ENCODE results near the gene IQSEC3. TPM values are rescaled to one million over a fixed set of nuclear protein-coding genes. Genes with fewer than 3 reads are reported as not detected.

The IQSEC3 gene
- total RNA-seq, 1 donor from 2014 or later, result 0.25 TPM

- Mint-ChIP-seq H3K27ac (no peak overlapping the region), H3K27me3 (ENCODE audit: low read depth) (no peaks in the 10 kb centered on the region), H3K4me1 (ENCODE audit: low read depth) (no peaks in the 10 kb centered on the region), H3K4me3 (ENCODE audit: low read depth) (no peak overlapping the region), H3K9me3 (peaks cover 4% of the 10 kb centered on the region), H3K36me3 (ENCODE audit: low read depth) (no peaks in the 10 kb centered on the region)
- no peak for DNase-seq (ENCODE audit: low spot score)
- intact Hi-C loops (cut with micrococcal nuclease), result no loop called here
Observed at GRCh38 chr12:194276-194675, 127.7 kb downstream of the IQSEC3 start.

DNA sequence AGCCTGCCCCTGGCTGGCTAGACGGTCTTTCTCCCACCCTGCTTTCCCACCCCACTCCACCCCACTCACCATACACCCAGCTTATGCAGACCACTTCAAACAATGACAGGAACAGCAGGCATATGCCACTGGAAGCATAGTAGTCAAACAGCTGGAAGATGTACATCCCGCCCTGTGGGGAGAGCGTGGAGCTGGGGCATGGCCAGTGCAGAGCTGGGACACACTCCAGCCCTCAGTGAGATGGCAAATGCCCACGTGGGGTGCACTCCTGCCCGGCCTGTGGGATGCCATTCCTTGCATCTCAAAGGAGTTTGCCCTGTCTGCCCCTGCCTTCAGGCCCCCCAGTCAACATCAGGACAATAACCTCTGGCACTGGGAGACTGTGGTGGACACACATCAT, 128.6 kb downstream of the IQSEC3 start:
- Mint-ChIP-seq H3K27ac (no peak overlapping the region), H3K36me3 (ENCODE audit: low read depth) (no peaks in the 10 kb centered on the region), H3K4me1 (ENCODE audit: low read depth) (no peaks in the 10 kb centered on the region), H3K9me3 (peaks cover 4% of the 10 kb centered on the region), H3K27me3 (ENCODE audit: low read depth) (no peaks in the 10 kb centered on the region), H3K4me3 (ENCODE audit: low read depth) (no peak overlapping the region)
- intact Hi-C loops (cut with micrococcal nuclease), result no loop called here
- no peak for DNase-seq (ENCODE audit: low spot score)

DNA sequence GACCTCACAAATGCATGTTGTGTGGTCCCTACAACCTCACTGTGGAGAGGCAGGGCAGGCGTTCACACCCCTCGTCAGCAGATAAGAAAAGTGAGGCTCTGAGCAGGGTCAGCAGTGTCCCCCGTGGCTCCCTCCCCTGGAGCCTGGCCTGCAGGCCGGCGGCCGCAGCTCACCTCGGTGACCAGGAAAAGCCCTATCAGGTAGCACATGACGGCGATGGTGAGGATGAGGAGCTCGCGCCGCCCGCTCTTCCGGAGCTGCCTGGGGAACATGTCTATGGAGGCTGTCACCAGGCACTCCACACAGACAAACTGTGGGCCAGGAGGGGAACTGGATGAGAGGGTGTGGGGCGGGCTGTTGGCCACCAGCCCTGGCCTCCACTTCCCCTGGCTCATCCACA, 129.4 kb downstream of the IQSEC3 start:
- peaks cover 1% of the 10 kb centered on the region for H3K27me3 Mint-ChIP-seq (ENCODE audit: low read depth)
- H3K4me1 Mint-ChIP-seq (ENCODE audit: low read depth), result no peaks in the 10 kb centered on the region
- no peaks in the 10 kb centered on the region for H3K36me3 Mint-ChIP-seq (ENCODE audit: low read depth)
- no peak for DNase-seq (ENCODE audit: low spot score)
- peaks cover 4% of the 10 kb centered on the region for H3K9me3 Mint-ChIP-seq
- intact Hi-C loops (cut with micrococcal nuclease), result no loop called here
- H3K27ac Mint-ChIP-seq, result no peak overlapping the region
- H3K4me3 Mint-ChIP-seq (ENCODE audit: low read depth), result no peak overlapping the region

- Mint-ChIP-seq H3K4me3 (ENCODE audit: low read depth) (no peak overlapping the region), H3K36me3 (ENCODE audit: low read depth) (no peaks in the 10 kb centered on the region), H3K4me1 (ENCODE audit: low read depth) (no peaks in the 10 kb centered on the region), H3K27ac (no peak overlapping the region), H3K9me3 (peaks cover 4% of the 10 kb centered on the region), H3K27me3 (ENCODE audit: low read depth) (peaks cover 5% of the 10 kb centered on the region)
- intact Hi-C loops (cut with micrococcal nuclease), result no loop called here
- DNase-seq (ENCODE audit: low spot score), result no peak
Observed at GRCh38 chr12:196436-196835, 129.9 kb downstream of the IQSEC3 start.

GRCh38 chr12:197347-197746, 130.8 kb downstream of the IQSEC3 start:
- Mint-ChIP-seq H3K4me1 (ENCODE audit: low read depth) (no peaks in the 10 kb centered on the region), H3K4me3 (ENCODE audit: low read depth) (no peak overlapping the region), H3K27me3 (ENCODE audit: low read depth) (peaks cover 10% of the 10 kb centered on the region), H3K9me3 (peaks cover 4% of the 10 kb centered on the region), H3K36me3 (ENCODE audit: low read depth) (no peaks in the 10 kb centered on the region), H3K27ac (no peak overlapping the region)
- intact Hi-C loops (cut with micrococcal nuclease), result no loop called here
- no peak for DNase-seq (ENCODE audit: low spot score)

DNA sequence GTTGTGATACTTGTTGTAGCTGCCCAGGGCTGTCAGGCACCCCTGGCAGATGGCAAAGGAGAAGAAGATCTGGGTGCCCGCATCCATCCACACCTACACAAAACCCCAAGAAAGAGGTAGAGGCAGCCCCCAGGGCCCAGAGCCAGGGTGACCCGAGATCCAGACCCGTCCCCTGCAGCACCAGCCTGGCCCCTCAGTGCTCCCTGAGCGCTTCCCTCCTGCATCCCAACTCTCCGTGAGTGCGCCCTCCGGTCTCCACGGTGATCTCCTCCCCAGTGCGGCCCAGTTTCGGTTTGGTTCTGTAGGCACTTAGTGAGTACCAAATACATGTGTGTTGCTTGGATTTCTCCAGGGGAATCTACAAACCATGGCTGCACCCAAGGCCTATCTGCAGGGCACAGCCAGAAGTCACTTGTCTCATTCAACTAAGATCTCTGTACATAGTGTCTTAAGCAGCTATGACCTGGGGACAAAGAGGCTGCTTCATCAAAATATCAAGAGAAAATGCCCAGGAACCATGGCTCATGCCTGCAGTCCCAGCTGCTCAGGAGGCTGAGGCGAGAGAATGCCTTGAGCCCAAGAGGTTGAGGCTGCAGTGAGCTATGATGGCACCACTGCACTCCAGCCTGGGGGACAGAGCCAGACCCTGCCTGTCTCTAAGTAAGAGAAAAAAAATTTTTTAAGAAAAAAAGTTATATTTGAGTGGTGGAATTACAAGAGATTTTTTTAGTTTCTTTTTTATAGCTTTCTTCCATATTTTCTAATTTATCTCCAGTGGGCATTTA, 131.5 kb downstream of the IQSEC3 start:
- Mint-ChIP-seq H3K4me3 (ENCODE audit: low read depth) (no peak overlapping the region), H3K27me3 (ENCODE audit: low read depth) (peaks cover 15% of the 10 kb centered on the region), H3K9me3 (peaks cover 4% of the 10 kb centered on the region), H3K27ac (no peak overlapping the region), H3K36me3 (ENCODE audit: low read depth) (no peaks in the 10 kb centered on the region), H3K4me1 (ENCODE audit: low read depth) (no peaks in the 10 kb centered on the region)
- DNase-seq (ENCODE audit: low spot score), result no peak
- intact Hi-C loops (cut with micrococcal nuclease), result no loop called here

- Mint-ChIP-seq H3K27ac (no peak overlapping the region), H3K27me3 (ENCODE audit: low read depth) (peaks cover 15% of the 10 kb centered on the region), H3K4me3 (ENCODE audit: low read depth) (no peak overlapping the region), H3K36me3 (ENCODE audit: low read depth) (no peaks in the 10 kb centered on the region), H3K4me1 (ENCODE audit: low read depth) (no peaks in the 10 kb centered on the region), H3K9me3 (peaks cover 4% of the 10 kb centered on the region)
- no peak for DNase-seq (ENCODE audit: low spot score)
- intact Hi-C loops (cut with micrococcal nuclease), result no loop called here
Observed at GRCh38 chr12:198705-199104, 132.1 kb downstream of the IQSEC3 start.

- intact Hi-C loops (cut with micrococcal nuclease), result no loop called here
- H3K4me1 Mint-ChIP-seq (ENCODE audit: low read depth), result no peaks in the 10 kb centered on the region
- peaks cover 30% of the 10 kb centered on the region for H3K27me3 Mint-ChIP-seq (ENCODE audit: low read depth)
- DNase-seq (ENCODE audit: low spot score), result no peak
- H3K9me3 Mint-ChIP-seq, result peaks cover 4% of the 10 kb centered on the region
- no peaks in the 10 kb centered on the region for H3K36me3 Mint-ChIP-seq (ENCODE audit: low read depth)
- no peak overlapping the region for H3K27ac Mint-ChIP-seq
- H3K4me3 Mint-ChIP-seq (ENCODE audit: low read depth), result no peak overlapping the region
Observed at GRCh38 chr12:201361-201760, 134.8 kb downstream of the IQSEC3 start.

- intact Hi-C loops (cut with micrococcal nuclease), result no loop called here
- no peaks in the 10 kb centered on the region for H3K36me3 Mint-ChIP-seq (ENCODE audit: low read depth)
- peaks cover under 1% of the 10 kb centered on the region for H3K9me3 Mint-ChIP-seq
- H3K4me3 Mint-ChIP-seq (ENCODE audit: low read depth), result no peak overlapping the region
- no peaks in the 10 kb centered on the region for H3K4me1 Mint-ChIP-seq (ENCODE audit: low read depth)
- DNase-seq (ENCODE audit: low spot score), result no peak
- H3K27ac Mint-ChIP-seq, result no peak overlapping the region
- peaks cover 32% of the 10 kb centered on the region for H3K27me3 Mint-ChIP-seq (ENCODE audit: low read depth)
Observed at GRCh38 chr12:202081-202731, 135.6 kb downstream of the IQSEC3 start.

DNA sequence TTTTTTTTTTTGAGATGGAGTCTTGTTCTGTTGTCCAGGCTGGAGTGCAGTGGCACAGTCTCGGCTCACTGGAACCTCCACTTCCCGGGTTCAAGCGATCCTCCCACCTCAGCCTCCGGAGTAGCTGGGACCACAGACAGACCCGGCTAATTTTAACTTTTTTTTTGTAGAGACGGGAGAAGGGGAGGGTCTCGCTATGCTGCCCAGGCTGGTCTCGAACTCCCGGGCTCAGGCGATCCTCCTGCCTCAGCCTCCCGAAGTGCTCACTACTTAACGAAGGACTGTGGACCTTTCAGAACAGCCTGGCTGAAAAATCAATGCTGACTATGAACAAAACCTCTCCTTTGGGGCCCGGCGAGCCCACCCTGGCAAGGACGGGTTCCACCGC, 136.5 kb downstream of the IQSEC3 start:
- H3K36me3 Mint-ChIP-seq (ENCODE audit: low read depth), result no peaks in the 10 kb centered on the region
- intact Hi-C loops (cut with micrococcal nuclease), result no loop called here
- H3K27me3 Mint-ChIP-seq (ENCODE audit: low read depth), result peaks cover 33% of the 10 kb centered on the region
- no peaks in the 10 kb centered on the region for H3K9me3 Mint-ChIP-seq
- no peak overlapping the region for H3K27ac Mint-ChIP-seq
- DNase-seq (ENCODE audit: low spot score), result no peak
- H3K4me3 Mint-ChIP-seq (ENCODE audit: low read depth), result no peak overlapping the region
- no peaks in the 10 kb centered on the region for H3K4me1 Mint-ChIP-seq (ENCODE audit: low read depth)

DNA sequence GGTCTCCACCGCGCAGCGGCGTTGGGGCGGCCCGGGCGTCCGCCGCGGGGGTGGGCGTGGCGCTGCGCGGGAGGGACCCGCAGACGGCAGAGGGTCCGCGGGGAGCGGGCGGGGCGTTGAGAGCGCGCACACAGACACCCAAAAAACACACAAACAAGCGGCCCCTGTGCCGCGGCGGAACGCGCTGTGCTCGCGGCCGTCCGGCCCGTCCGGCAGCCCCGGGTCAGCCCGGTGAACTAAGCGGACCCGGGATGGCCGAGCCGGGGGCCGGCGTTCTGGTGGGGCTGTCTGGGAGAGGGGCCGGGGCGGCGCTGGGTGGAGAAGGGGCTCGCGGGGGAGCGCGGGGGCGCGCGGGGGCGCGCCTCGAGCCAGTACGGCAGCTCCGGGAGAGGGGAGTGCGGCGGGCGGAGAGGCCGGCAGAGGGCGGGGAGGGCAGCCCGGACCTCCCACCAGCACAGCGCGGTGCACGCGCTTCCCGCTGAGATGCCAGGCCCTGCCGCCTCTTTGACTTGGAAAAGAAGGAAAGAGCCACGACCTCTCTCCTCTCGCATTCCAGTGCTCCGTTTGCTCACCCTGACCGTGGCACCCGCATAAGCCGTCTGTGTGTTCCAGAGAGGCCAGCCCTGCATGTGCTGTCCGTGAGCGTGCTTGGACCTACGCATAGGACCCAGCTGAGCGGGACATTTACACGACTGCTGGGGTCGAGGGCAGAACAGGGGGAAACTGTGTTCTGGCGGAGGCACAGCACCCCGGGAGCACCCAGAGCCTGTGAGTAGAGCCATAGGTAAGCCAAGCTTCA, 137.1 kb downstream of the IQSEC3 start:
- DNase-seq (ENCODE audit: low spot score), result no peak
- intact Hi-C loops (cut with micrococcal nuclease), result no loop called here
- H3K36me3 Mint-ChIP-seq (ENCODE audit: low read depth), result no peaks in the 10 kb centered on the region
- H3K27me3 Mint-ChIP-seq (ENCODE audit: low read depth), result peaks cover 34% of the 10 kb centered on the region
- no peak overlapping the region for H3K4me3 Mint-ChIP-seq (ENCODE audit: low read depth)
- H3K4me1 Mint-ChIP-seq (ENCODE audit: low read depth), result no peaks in the 10 kb centered on the region
- no peak overlapping the region for H3K27ac Mint-ChIP-seq
- H3K9me3 Mint-ChIP-seq, result no peaks in the 10 kb centered on the region

- Mint-ChIP-seq H3K9me3 (no peaks in the 10 kb centered on the region), H3K27ac (no peak overlapping the region), H3K4me3 (ENCODE audit: low read depth) (no peak overlapping the region), H3K4me1 (ENCODE audit: low read depth) (no peaks in the 10 kb centered on the region), H3K27me3 (ENCODE audit: low read depth) (peaks cover 34% of the 10 kb centered on the region), H3K36me3 (ENCODE audit: low read depth) (no peaks in the 10 kb centered on the region)
- no peak for DNase-seq (ENCODE audit: low spot score)
- intact Hi-C loops (cut with micrococcal nuclease), result no loop called here
Observed at GRCh38 chr12:204261-204678, 137.7 kb downstream of the IQSEC3 start.

DNA sequence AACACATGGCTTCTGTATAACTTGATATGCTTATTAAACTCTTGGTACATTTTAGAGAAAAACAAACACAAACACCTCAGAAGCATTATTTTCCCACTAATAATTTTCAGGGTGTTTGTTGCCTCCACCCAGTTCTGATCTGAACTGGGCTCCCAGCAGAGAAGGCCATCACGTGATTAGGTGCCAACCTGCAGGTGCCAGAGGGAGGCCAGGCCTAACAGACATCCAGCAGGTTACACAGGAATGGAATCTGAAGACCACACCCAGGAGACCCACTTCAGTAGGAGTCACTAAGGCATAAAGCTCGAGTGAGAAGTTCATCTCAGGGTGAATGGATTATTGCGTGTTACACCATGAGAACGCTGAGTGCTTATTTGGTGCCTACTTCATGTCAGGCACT, 138.5 kb downstream of the IQSEC3 start:
- H3K27me3 Mint-ChIP-seq (ENCODE audit: low read depth), result peaks cover 34% of the 10 kb centered on the region
- no peaks in the 10 kb centered on the region for H3K36me3 Mint-ChIP-seq (ENCODE audit: low read depth)
- no peak overlapping the region for H3K4me3 Mint-ChIP-seq (ENCODE audit: low read depth)
- no peaks in the 10 kb centered on the region for H3K4me1 Mint-ChIP-seq (ENCODE audit: low read depth)
- intact Hi-C loops (cut with micrococcal nuclease), result no loop called here
- DNase-seq (ENCODE audit: low spot score), result no peak
- no peak overlapping the region for H3K27ac Mint-ChIP-seq
- H3K9me3 Mint-ChIP-seq, result no peaks in the 10 kb centered on the region

All from activated T-helper 2 cell treated with anti-CD3 and anti-CD28 coated beads, Interferon-gamma antibody, Interleukin-2, Interleukin-4, amounts not matched to agents 10 μg/mL and 5 μg/mL and 100 μg/mL, durations not matched to agents 14 hours and 24 hours and 36 hours (primary cell).